ENCODE results near the gene DCAF12L2. TPM values are rescaled to one million over a fixed set of nuclear protein-coding genes. Genes with fewer than 3 reads are reported as not detected.

Gene DCAF12L2
- total RNA-seq, 1 experiment from 2014 or later, result not detected

DNA sequence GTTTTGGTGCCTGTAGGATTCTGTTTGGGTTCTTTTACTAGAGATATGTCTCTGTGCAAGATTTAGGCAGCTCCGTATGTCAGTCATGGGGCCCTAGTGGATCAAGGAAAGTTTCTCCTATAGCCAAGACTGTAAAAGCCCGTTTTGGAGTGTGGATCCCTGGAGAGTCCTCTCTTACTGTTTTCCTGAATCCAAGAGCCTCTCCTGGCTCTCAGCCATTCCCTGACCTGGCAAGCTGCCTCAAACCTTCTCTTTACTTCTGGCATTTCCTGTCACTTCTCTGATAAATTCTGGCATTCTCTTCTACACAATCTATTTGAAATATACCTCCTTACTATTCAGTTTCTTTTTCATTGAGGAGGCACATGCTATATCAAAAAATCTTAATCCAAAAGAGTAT lies 41.4 kb downstream of the DCAF12L2 start:
- POLR2A ChIA-PET, result no interaction called here
- H4K20me1 ChIP-seq (ENCODE audit: insufficient read depth), result no peaks in the 10 kb centered on the region
- TF ChIP-seq, protein P1, sequence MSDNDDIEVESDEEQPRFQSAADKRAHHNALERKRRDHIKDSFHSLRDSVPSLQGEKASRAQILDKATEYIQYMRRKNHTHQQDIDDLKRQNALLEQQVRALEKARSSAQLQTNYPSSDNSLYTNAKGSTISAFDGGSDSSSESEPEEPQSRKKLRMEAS (IDR thresholded peaks at IDR 0.05), result no peak
- no peak for TF ChIP-seq SRF (IDR thresholded peaks at IDR 0.05; ENCODE audit: low read depth)
- no peak for TF ChIP-seq JUND (IDR thresholded peaks at IDR 0.05)
- no peak for TF ChIP-seq ELF1 (IDR thresholded peaks at IDR 0.05; ENCODE audit: borderline replicate concordance, low read depth)
- TF ChIP-seq CEBPB (IDR thresholded peaks at IDR 0.05; ENCODE audit: low read depth), result no peak
- H3K27ac ChIP-seq (ENCODE audit: low read depth, low read length), result no peak overlapping the region
- RAD21 ChIA-PET (ENCODE audit: low non-redundant PET in 1 of 2, low total read pairs in 2 of 2, uncharacterized antibody in 2 of 2, unreplicated experiment in 2 of 2), result no interaction called here
- H3K4me3 ChIP-seq (replicated peaks in 1 of 2; ENCODE audit: low read depth in 1 of 2, low read length in 2 of 2), result no peak overlapping the region
- no TSS peak for BruUV-seq (replicated peaks)
- no peak for ATAC-seq
- no peak overlapping the region for H3K4me2 ChIP-seq (ENCODE audit: low read length)
- no peak overlapping the region for H3K9ac ChIP-seq (ENCODE audit: low read length)
- no peaks in the 10 kb centered on the region for H3K79me2 ChIP-seq (ENCODE audit: insufficient read depth, low read length)
- no peaks in the 10 kb centered on the region for H3K36me3 ChIP-seq (ENCODE audit: control insufficient read depth in 1 of 2, insufficient read depth in 2 of 2, low read length in 2 of 2)
- no peaks in the 10 kb centered on the region for H3K9me2 ChIP-seq (ENCODE audit: insufficient read depth)
- no peaks in the 10 kb centered on the region for H3K27me3 ChIP-seq (ENCODE audit: insufficient read depth, low read length)
- DNase-seq (ENCODE audit: low read depth, low spot score), result no peak
- no peaks in the 10 kb centered on the region for H3K9me3 ChIP-seq (ENCODE audit: control insufficient read depth in 1 of 2, insufficient read depth in 1 of 2, low read depth in 1 of 2, low read length in 2 of 2)
- H2AFZ ChIP-seq (ENCODE audit: low read depth, low read length, poor library complexity, severe bottlenecking), result no peak overlapping the region
- intact Hi-C loops (cut with micrococcal nuclease), result no loop called here
- H3K4me1 ChIP-seq (ENCODE audit: control insufficient read depth in 1 of 2, insufficient read depth in 2 of 2, low read length in 2 of 2), result no peaks in the 10 kb centered on the region
- CTCF ChIA-PET, result no interaction called here
